Superior temporal gyrus (tissue), 1 donor: ENCODE results near the gene CDC42BPG.
A peak's percentile ranks its signal among the peaks of the same experiment; 100 is the strongest.

Source experiments
- DNase-seq: peaks from one replicate; pipeline ENCODE4 v3.0.0-alpha.2; 2016; ENCODE audit errors: extremely low spot score

Gene CDC42BPG

GRCh38 chr11:64844330-64845128 is at the start of gene CDC42BPG:
TSS of gene CDC42BPG (minus strand) at chr11:64844653. CDS start at chr11:64844569, 84 bp downstream.
- no peak for DNase-seq

GRCh38 chr11:64893194-64894069 is 49.0 kb upstream of the CDC42BPG start:
- no peak for DNase-seq

GRCh38 chr11:64892838-64893193 is 48.4 kb upstream of the CDC42BPG start:
- no peak for DNase-seq

- DNase-seq = no peak
Measured at GRCh38 chr11:64892411-64892831, 48.0 kb upstream of the CDC42BPG start.

GRCh38 chr11:64891880-64892279 is 47.4 kb upstream of the CDC42BPG start:
- DNase-seq = no peak

- no peak for DNase-seq
Measured at GRCh38 chr11:64891215-64891848, 46.9 kb upstream of the CDC42BPG start.

GRCh38 chr11:64890522-64890939 is 46.1 kb upstream of the CDC42BPG start:
- DNase-seq = no peak

GRCh38 chr11:64888729-64889511 is 44.5 kb upstream of the CDC42BPG start:
- no peak for DNase-seq

GRCh38 chr11:64888406-64888728 is 43.9 kb upstream of the CDC42BPG start:
- no peak for DNase-seq

- peak; percentile 75 for DNase-seq
Measured at GRCh38 chr11:64887757-64888405, 43.4 kb upstream of the CDC42BPG start.

GRCh38 chr11:64887234-64887756 is 42.8 kb upstream of the CDC42BPG start:
- no peak for DNase-seq

- no peak for DNase-seq
Measured at GRCh38 chr11:64885367-64886286, 41.2 kb upstream of the CDC42BPG start.

- no peak for DNase-seq
Measured at GRCh38 chr11:64884019-64884418, 39.6 kb upstream of the CDC42BPG start.

GRCh38 chr11:64883575-64883974 is 39.1 kb upstream of the CDC42BPG start:
- DNase-seq = no peak

- DNase-seq = no peak
Measured at GRCh38 chr11:64882243-64882642, 37.8 kb upstream of the CDC42BPG start.

GRCh38 chr11:64881476-64881875 is 37.0 kb upstream of the CDC42BPG start:
- DNase-seq = no peak

GRCh38 chr11:64880240-64881001 is 36.0 kb upstream of the CDC42BPG start:
- peak; percentile 13 for DNase-seq

GRCh38 chr11:64879244-64879900 is 34.9 kb upstream of the CDC42BPG start:
- peak; percentile 25 for DNase-seq
